GM23338 (cell line): ENCODE measurements around the gene CYTH3. TPM values are rescaled to one million over a fixed set of nuclear protein-coding genes. Genes with fewer than 3 reads are reported as not detected.

ENCODE experiments used
- EZH2 ChIP-seq: fragments of 200-600 bp; sonication (generic); IDR thresholded peaks from one replicate; pipeline ENCODE4 v1.8.0; 2017; ENCODE audit warnings: antibody characterized with exemption, mild to moderate bottlenecking, low read depth; ENCODE audit not compliant: unreplicated experiment
- JUNB ChIP-seq: IDR thresholded peaks from one replicate; pipeline ENCODE4 v1.6.1; 2016; ENCODE audit warnings: antibody characterized with exemption; ENCODE audit not compliant: unreplicated experiment
- NANOG ChIP-seq: IDR thresholded peaks from 2 replicates; pipeline ENCODE4 v1.6.1; 2016; ENCODE audit warnings: antibody characterized with exemption, borderline replicate concordance
- POLR2AphosphoS5 ChIP-seq: IDR thresholded peaks from 2 replicates; pipeline ENCODE4 v1.6.1; 2016; ENCODE audit warnings: antibody characterized with exemption, low read depth
- REST ChIP-seq: IDR thresholded peaks from one replicate; pipeline ENCODE4 v1.6.1; 2018; ENCODE audit warnings: antibody characterized with exemption; ENCODE audit not compliant: unreplicated experiment
- ZNF462 ChIP-seq: fragments of 250-450 bp; sonication (Bioruptor Pico); IDR thresholded peaks from 2 replicates; pipeline ENCODE4 v1.5.0; 2020; ENCODE audit warnings: mild to moderate bottlenecking, moderate library complexity
- polyA plus RNA-seq: library from polyadenylated mRNA; unstranded; fragments of >200 nt; fragmentation: Nextera tagmentation; extraction: Ambion mirVana; gene quantifications from 2 replicates; pipeline ENCODE4 v1.2.1, GENCODE V29; 2016
- total RNA-seq: library from RNA; depleted of rRNA; stranded (reverse); fragments of >200 nt; shearing (Covaris generic); gene quantifications from 2 replicates; pipeline ENCODE4 v1.2.3, GENCODE V29; 2014

The CYTH3 gene
- total and polyA plus RNA-seq, 2 experiments from 2014 or later: 4.6 to 15.3 TPM

- no peak for TF ChIP-seq ZNF462 (CRISPR knock-in tag)
- no peak for TF ChIP-seq EZH2
- TF ChIP-seq JUNB: no peak
- no peak for TF ChIP-seq REST
- TF ChIP-seq NANOG: no peak
- no peak for TF ChIP-seq POLR2AphosphoS5
Observed at GRCh38 chr7:6237011-6237410, 35.4 kb downstream of the CYTH3 start (continued).
